Tongue (tissue), 2 donors: Measurements from ENCODE around the gene SCNN1A. TPM values are rescaled to one million over a fixed set of nuclear protein-coding genes. Genes with fewer than 3 reads are reported as not detected.
A peak's percentile ranks its signal among the peaks of the same experiment; 100 is the strongest.

Experiments used
- DNase-seq: peaks from one replicate; pipeline ENCODE4 v3.0.0-alpha.2; 2015
- total RNA-seq: library from RNA; depleted of rRNA; stranded (reverse); fragments of >200 nt; gene quantifications from one replicate; pipeline ENCODE4 v1.2.3, GENCODE V29; 2014

SCNN1A gene
- total RNA-seq, 1 donor from 2014 or later: 35.9 TPM

- no peak for DNase-seq
These were observed 9.4 kb upstream of the SCNN1A start for GRCh38 chr12:6384499-6385436.

DNA sequence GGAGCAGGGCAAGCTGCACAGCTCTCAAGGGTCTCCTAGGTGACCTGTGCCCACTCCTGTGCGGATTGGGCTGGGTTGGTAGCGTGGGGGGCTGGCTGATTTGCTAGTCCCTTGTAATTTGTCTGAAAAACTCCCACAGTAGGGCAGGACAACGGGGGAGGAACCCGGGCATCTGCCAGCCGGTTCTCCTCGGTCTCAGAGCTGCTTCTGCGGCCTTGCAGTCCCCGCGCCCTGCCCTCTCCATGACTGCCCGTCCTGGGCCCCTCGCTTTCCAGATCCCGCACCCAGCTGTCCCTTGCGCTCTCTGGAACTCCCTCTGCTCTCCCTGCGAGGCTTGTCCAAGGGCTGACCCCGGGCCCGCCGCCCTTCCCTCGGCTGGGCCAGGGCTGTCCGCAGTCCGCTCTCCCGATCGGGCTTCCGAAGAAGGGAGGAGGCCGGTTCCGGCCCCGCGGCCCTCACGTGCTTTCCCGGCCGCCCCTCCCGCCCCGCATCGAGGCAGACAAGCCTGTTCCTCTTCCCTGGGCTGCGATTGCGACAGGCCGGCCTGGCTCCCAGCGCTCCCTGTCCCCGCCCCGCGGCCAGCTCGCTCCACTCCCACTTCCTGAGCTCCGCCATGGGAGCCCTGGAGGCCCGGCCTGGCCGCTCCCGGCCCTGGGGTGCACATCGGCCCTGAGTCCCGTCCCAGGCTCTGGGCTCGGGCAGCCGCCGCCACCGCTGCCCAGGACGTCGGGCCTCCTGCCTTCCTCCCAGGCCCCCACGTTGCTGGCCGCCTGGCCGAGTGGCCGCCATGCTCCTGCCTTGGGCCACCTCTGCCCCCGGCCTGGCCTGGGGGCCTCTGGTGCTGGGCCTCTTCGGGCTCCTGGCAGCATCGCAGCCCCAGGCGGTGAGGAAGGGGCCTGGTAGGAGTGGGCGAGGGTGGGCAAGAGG is 8.5 kb upstream of the SCNN1A start, which contains the start of gene LTBR:
Gene LTBR (plus strand): TSS at position 591 of the 927 bp plus-strand sequence. CDS start 197 bp downstream, at position 788.
- peak; percentile 94 for DNase-seq

DNA sequence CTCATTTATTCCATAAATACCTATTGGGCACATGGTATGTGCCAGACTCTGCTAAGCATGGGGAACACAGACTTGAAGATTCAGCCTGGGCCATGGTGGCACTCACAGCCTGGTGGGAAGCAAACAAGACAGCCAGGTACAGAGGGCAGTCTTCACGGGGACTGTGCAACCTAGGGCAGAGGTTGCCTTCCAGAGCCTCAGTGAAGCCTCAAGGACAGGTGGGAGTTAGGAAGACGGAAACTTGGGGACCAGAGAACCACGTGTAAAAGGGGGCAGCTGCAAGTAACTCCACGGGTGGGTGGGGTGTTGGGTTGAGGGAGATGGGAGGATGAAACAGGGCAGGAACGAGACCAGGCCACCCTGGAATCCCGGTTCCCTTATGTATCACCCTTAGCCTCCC is 7.6 kb upstream of the SCNN1A start:
- no peak for DNase-seq

GRCh38 chr12:6382371-6382770 is 7.0 kb upstream of the SCNN1A start:
- DNase-seq: no peak

GRCh38 chr12:6380141-6381121 is 5.1 kb upstream of the SCNN1A start:
- no peak for DNase-seq

DNA sequence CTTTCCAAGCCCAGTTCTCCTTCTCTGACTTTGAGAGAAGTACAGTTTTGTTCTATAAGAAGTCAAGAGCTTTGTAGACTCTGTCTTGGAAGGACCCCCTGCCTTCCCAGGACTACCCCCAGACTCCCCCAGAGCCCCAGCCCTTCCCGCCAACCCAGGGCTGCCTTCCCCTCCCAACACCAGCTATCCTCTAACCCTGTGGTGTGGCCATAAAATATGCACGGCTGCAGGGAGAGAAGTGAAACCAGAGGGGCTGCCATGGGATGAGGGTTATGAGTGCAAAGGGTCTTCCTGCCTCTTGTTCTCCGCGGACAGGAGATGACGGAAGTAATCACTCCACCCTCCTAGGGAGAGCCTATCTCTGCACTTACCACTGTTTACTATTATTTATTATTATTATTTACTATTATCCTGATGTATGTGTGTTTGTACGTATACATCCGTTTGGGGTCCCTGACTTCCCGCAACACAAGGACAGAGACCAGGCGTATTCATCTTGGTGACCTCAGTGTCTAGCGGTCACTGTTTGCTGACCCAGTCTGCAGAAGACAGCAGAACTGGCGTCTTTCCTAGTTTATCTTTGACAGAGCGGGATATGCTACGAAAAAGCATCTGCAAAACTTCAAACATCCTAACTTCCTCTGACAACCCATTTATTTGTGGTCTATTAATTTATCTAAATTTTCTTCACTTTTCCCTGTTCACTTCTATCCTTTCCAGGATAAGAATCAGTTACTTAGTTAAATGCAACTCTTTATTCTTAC is 3.5 kb upstream of the SCNN1A start:
- no peak for DNase-seq

- DNase-seq: no peak
These were observed 2.3 kb upstream of the SCNN1A start for GRCh38 chr12:6377667-6377994.

- no peak for DNase-seq
These were observed 1.7 kb upstream of the SCNN1A start for GRCh38 chr12:6376870-6377666.

GRCh38 chr12:6376079-6376869 is 911 bp upstream of the SCNN1A start:
- no peak for DNase-seq

GRCh38 chr12:6374786-6375160 is 590 bp downstream of the SCNN1A start:
- DNase-seq: no peak

- no peak for DNase-seq
These were observed 1.2 kb downstream of the SCNN1A start for GRCh38 chr12:6374028-6374785.

DNA sequence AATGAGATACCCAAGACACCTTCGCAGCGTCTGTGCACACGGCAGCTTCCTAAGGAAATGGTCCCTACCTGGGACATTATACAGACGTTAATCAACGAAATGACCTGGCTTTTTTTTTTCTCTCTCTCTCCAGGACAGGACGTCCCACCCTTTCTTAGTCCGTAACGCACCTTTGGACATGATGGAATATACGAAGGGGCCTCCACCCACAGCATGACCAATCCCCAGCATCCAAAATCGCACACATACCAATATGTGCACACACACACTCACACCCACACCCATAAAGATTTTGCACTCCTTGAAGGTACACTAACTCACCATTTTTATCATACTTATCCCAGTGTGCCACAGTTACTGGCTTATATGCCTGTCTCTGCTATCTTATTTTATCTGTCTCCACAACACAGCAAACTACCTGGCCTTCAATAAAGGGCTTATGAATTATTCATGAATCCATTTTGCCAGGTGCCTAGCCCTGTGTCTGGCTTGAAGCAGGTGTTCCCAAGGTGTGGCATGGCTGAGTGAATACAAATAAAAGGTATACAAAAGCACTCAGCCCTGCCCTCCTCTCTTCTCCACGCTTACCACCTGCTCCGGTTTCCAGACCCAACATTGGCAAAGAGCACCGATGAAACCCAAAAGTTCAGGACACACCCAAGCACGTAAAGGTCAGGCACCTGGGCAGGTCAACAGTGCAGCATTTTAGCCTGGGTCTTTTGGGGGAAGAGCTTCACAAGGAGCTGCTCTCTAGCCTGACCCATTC is 2.2 kb downstream of the SCNN1A start:
- no peak for DNase-seq

- DNase-seq: no peak
These were observed 2.9 kb downstream of the SCNN1A start for GRCh38 chr12:6372403-6373003.

- no peak for DNase-seq
These were observed 4.2 kb downstream of the SCNN1A start for GRCh38 chr12:6370994-6371754.

GRCh38 chr12:6370576-6370935 is 4.8 kb downstream of the SCNN1A start:
- DNase-seq: no peak

DNA sequence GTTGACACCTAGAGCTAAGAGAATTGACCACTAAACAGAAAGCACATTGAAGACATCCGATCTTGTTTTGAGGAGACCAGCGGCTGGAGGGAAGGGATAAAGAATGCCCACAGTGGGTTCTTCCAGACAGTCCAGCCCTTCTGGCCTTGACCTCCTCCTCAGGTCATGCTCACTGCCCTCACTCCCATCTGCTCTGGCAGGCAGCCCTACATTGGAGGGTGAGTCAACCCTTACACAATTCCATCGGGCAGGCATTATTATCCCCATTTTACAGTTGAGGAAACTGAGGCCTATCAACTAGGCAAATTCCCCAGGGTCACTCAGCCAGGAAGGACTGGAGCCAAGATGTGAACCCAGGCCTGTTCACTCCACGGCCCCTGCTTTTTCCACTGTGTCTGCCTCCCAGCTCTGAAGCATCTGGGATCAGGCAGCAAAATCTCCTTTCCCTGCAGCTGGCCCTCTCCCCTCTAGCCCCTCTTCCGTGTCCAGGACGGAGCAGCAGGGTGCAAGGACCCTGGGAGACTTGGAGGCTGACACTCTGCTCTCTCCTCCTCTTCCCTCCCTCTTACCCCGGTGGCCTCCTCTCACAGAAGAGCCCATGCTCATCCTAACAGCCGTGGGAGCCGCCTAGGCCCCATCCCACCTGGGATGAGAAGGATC is 5.3 kb downstream of the SCNN1A start:
- DNase-seq: no peak
